Natural killer cell (primary cell): Measurements from ENCODE around the gene INS. TPM values are rescaled to one million over a fixed set of nuclear protein-coding genes. Genes with fewer than 3 reads are reported as not detected.

Experiments used
- ATAC-seq, 3 donors: fragments of 150-1000 bp in 2 of 3; fragments of 200-7000 bp in 1 of 3; cut with Tn5 transposase; 1 replicate in 1 of 3; 2 replicates in 2 of 3; pipeline ENCODE4 v1.10.0; 2021; ENCODE audit warnings: mild to moderate bottlenecking in 2 of 3, moderate library complexity in 2 of 3
- DNase-seq, 2 donors: peaks; one replicate each; pipeline versions ENCODE4 v3.0.0 to v3.0.0-alpha.2; 2013 to 2021; ENCODE audit warnings: mixed read lengths in 1 of 2
- H3K27ac ChIP-seq: one replicate; pipeline ENCODE4 v1.5.1; 2013; ENCODE audit warnings: mild to moderate bottlenecking, low read length
- H3K27me3 ChIP-seq: one replicate; pipeline ENCODE4 v1.6.1; 2013; ENCODE audit warnings: low read length; ENCODE audit not compliant: control insufficient read depth, insufficient read depth
- H3K36me3 ChIP-seq: one replicate; pipeline ENCODE4 v1.6.1; 2013; ENCODE audit warnings: low read length; ENCODE audit not compliant: control insufficient read depth, insufficient read depth
- H3K4me1 ChIP-seq: one replicate; pipeline ENCODE4 v1.6.1; 2013; ENCODE audit warnings: low read length; ENCODE audit not compliant: control insufficient read depth, insufficient read depth
- H3K4me3 ChIP-seq: one replicate; pipeline ENCODE4 v1.5.1; 2013; ENCODE audit warnings: low read length
- H3K9me3 ChIP-seq: one replicate; pipeline ENCODE4 v1.6.1; 2013; ENCODE audit warnings: low read length; ENCODE audit not compliant: control insufficient read depth, insufficient read depth
- H3K27ac Mint-ChIP-seq, 2 donors: one replicate each; pipeline ENCODE4 v1.8.0; 2022; ENCODE audit warnings: mild to moderate bottlenecking in 2 of 2, mixed read lengths in 2 of 2, moderate library complexity in 1 of 2
- H3K27me3 Mint-ChIP-seq, 2 donors: one replicate each; pipeline ENCODE4 v1.8.0; 2022; ENCODE audit warnings: low read depth in 2 of 2, mixed read lengths in 2 of 2
- H3K36me3 Mint-ChIP-seq: one replicate; pipeline ENCODE4 v1.8.0; 2022; ENCODE audit warnings: mixed read lengths
- H3K4me1 Mint-ChIP-seq, 2 donors: one replicate each; pipeline ENCODE4 v1.8.0; 2022; ENCODE audit warnings: mixed read lengths in 2 of 2
- H3K4me3 Mint-ChIP-seq: one replicate; pipeline ENCODE4 v1.8.0; 2022; ENCODE audit warnings: mild to moderate bottlenecking, moderate library complexity, mixed read lengths
- H3K9me3 Mint-ChIP-seq, 2 donors: one replicate each; pipeline ENCODE4 v1.8.0; 2022; ENCODE audit warnings: mixed read lengths in 2 of 2
- WGBS: methylation state at CpG from one replicate; pipeline ENCODE4 v1.1.7; 2013; ENCODE audit warnings: missing lambda C conversion rate; ENCODE audit not compliant: insufficient coverage; 5-methylcytosine and 5-hydroxymethylcytosine counted together
- intact Hi-C: fragments of 100-400 bp; cut with micrococcal nuclease; formaldehyde crosslinking; loops from one replicate; pipeline ENCODE4 v1.14.2; 2022
- total RNA-seq, 4 donors: library from RNA; stranded (reverse); fragments of 120-200 nt in 1 of 4; gene quantifications; one replicate each; pipeline versions ENCODE4 v1.2.3 to v1.2.4, GENCODE V29; 2013 to 2022
- TF ChIP-seq, protein P1 (sequence below): fragments of 200-600 bp; IDR thresholded peaks from one replicate; pipeline ENCODE4 v1.8.0; 2022; ENCODE audit warnings: antibody characterized with exemption

INS gene
- total RNA-seq, 3 donors from 2014 or later (not counting 1 experiment from before 2014, with no cell fraction given): not detected

DNA sequence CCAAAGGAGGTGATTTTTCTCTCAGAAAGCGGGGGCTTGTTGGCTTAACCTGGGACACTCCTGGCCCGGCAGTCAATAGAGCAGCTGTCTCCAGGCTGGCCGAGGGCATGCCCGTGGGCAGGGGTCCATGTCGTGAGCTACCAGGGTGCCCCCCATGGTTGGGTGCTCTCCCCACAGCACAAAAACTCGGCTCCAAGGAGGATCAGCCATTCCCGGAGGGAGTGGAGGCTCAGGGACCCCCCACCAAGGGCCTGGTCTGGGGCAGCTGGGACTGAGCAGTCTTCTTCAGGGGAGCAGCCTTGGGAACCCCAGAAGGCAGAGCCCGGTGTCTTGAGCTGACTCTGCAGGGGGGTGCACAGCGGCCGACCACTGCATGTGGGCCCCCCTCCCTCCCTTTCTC lies 31.4 kb upstream of the INS start:
- no peak for DNase-seq
- 80% methylated on average over 10 of the region's 10 CpGs for WGBS
- Mint-ChIP-seq H3K36me3 (no peaks in the 10 kb centered on the region), H3K27ac (no peak overlapping the region), H3K4me1 (peaks cover 0 to 25% of the 10 kb centered on the region in 2 donors), H3K27me3 (peaks cover 9 to 18% of the 10 kb centered on the region in 2 donors), H3K9me3 (no peaks in the 10 kb centered on the region), H3K4me3 (no peak overlapping the region)
- Histone ChIP-seq H3K9me3 (no peaks in the 10 kb centered on the region), H3K27me3 (no peaks in the 10 kb centered on the region), H3K27ac (no peak overlapping the region), H3K4me3 (no peak overlapping the region), H3K36me3 (no peaks in the 10 kb centered on the region), H3K4me1 (peaks cover 23% of the 10 kb centered on the region)
- intact Hi-C loops: no loop called here
- ATAC-seq: no peak
- TF ChIP-seq, protein P1, sequence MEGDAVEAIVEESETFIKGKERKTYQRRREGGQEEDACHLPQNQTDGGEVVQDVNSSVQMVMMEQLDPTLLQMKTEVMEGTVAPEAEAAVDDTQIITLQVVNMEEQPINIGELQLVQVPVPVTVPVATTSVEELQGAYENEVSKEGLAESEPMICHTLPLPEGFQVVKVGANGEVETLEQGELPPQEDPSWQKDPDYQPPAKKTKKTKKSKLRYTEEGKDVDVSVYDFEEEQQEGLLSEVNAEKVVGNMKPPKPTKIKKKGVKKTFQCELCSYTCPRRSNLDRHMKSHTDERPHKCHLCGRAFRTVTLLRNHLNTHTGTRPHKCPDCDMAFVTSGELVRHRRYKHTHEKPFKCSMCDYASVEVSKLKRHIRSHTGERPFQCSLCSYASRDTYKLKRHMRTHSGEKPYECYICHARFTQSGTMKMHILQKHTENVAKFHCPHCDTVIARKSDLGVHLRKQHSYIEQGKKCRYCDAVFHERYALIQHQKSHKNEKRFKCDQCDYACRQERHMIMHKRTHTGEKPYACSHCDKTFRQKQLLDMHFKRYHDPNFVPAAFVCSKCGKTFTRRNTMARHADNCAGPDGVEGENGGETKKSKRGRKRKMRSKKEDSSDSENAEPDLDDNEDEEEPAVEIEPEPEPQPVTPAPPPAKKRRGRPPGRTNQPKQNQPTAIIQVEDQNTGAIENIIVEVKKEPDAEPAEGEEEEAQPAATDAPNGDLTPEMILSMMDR: no peak

DNA sequence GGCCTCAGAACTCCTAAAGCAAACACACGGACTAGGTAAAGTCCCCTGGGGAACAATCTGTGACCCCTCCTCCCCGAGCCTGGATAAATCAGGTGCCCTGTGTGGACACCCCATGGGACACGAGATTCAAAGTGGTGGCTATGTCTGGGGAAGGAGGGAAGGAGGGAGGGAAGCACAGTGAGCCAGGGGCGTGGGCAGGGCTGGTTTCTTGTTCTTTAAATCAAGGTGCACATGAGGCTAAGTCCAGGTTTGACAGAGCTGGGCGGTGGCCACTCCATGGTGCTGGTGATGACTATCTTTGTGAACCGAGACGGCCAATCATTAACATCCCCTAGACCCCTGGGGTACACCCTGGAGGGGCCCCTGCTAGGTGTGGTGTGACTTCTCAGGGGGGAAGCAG lies 30.9 kb upstream of the INS start:
- Mint-ChIP-seq H3K36me3 (no peaks in the 10 kb centered on the region), H3K9me3 (no peaks in the 10 kb centered on the region), H3K4me3 (no peak overlapping the region), H3K4me1 (peaks cover 0 to 19% of the 10 kb centered on the region in 2 donors), H3K27me3 (peaks cover 9 to 15% of the 10 kb centered on the region in 2 donors), H3K27ac (no peak overlapping the region)
- Histone ChIP-seq H3K27me3 (no peaks in the 10 kb centered on the region), H3K4me1 (peaks cover 21% of the 10 kb centered on the region), H3K9me3 (no peaks in the 10 kb centered on the region), H3K27ac (no peak overlapping the region), H3K36me3 (no peaks in the 10 kb centered on the region), H3K4me3 (no peak overlapping the region)
- no peak for DNase-seq
- intact Hi-C loops: no loop called here
- 89% methylated on average over 7 of the region's 7 CpGs for WGBS
- TF ChIP-seq, protein P1: no peak
- ATAC-seq: no peak

DNA sequence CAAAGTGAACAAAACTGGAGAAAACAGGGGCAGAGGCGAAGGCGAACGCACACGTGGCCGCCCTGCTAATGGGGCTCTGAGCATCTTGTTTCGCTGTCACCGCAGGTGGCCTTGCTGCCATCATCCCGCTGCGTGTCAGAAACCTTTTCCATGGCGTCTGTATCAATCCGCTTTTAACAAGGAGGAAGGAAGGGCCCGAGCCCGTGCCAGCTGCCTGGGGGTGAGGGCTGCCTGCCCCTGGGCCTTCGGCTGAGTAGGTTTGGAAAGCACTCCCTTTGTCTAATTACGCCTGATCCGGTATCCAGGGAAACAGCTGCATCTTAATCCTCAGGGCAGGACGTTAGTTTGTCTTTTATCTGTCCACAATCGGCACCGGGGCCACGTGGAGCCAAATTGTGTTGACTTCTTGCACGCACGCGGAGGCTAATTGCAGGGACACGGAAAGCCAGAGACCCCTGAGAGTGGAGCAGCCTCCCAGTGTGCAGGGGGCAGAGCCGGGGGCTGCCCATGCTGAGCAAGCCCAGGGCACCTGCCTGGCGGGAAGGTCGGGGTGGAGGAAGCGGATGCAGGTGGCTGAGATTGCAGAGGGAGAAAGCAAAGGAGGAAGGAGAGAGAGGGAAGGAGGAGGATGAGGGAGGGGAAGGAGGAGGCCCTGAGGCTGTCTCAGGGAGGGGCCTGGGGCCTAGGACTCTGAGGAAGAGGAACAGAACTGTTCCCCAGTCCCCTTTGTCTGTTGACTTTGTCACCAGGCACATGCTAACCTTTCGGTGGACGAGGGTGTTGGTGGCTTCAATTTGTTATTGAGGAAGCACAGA lies 29.9 kb upstream of the INS start:
- TF ChIP-seq, protein P1: no peak
- Mint-ChIP-seq H3K27ac (no peak overlapping the region), H3K9me3 (no peaks in the 10 kb centered on the region), H3K36me3 (no peaks in the 10 kb centered on the region), H3K4me3 (no peak overlapping the region), H3K27me3 (peaks cover 6 to 9% of the 10 kb centered on the region in 2 donors), H3K4me1 (peaks cover 0 to 10% of the 10 kb centered on the region in 2 donors)
- peak in 1 of 3 donors; percentile 24 for ATAC-seq
- intact Hi-C loops: no loop called here
- no peak overlapping the region for H3K27ac ChIP-seq
- no peaks in the 10 kb centered on the region for H3K9me3 ChIP-seq
- no peaks in the 10 kb centered on the region for H3K36me3 ChIP-seq
- no peak overlapping the region for H3K4me3 ChIP-seq
- DNase-seq: no peak
- 31% methylated on average over 30 of the region's 30 CpGs for WGBS
- H3K27me3 ChIP-seq: no peaks in the 10 kb centered on the region
- H3K4me1 ChIP-seq: peaks cover 26% of the 10 kb centered on the region
